GM18508 (cell line): ENCODE data around the gene PTER.

Experiments used
- ATAC-seq: cut with Tn5 transposase; IDR thresholded peaks from one replicate; pipeline ENCODE4 v1.9.1; 2021; ENCODE audit warnings: moderate number of reproducible peaks; ENCODE audit not compliant: insufficient read depth, unreplicated experiment

The PTER gene

DNA sequence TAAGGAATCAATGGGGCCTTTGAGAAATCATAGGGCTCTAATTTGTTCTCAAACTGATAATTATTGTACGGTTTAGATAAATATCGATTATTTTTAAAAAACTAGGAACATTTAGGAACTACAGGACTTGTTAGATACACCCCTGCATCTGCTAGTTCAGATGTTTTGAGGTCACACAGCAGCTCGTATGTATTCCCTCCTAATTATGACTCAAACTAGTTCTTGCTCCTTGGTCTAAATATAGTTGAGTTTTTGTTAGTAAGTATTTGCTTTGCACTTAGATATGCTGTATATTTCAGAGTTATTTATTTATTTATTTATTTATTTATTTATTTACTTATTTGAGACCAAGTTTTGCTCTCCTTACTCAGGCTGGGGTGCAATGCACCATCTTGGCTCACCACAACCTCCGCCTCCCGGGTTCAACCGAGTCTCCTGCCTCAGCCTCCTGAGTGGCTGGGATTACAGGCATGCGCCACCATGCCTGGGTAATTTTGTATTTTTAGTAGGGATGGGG, 22.7 kb downstream of the PTER start:
- ATAC-seq, result no peak

DNA sequence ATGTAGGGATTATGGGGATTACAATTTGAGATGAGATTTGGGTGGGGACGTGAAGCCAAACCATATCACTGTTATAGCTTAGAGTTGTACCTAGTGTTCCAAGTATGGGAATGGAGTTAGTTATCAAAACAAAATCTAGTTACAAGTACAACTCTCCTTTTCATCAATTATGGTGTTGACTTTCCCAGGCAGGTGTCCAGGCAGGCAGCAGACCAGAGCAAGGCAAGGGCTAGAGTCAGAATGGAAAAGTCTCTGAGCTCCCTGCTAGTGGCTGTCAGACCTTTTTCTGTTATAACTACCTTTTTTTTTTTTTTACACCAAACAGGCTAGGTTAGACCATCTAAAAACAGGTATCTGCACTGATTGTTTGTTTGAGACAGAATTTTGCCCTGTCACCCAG, 29.2 kb downstream of the PTER start:
- ATAC-seq, result no peak

DNA sequence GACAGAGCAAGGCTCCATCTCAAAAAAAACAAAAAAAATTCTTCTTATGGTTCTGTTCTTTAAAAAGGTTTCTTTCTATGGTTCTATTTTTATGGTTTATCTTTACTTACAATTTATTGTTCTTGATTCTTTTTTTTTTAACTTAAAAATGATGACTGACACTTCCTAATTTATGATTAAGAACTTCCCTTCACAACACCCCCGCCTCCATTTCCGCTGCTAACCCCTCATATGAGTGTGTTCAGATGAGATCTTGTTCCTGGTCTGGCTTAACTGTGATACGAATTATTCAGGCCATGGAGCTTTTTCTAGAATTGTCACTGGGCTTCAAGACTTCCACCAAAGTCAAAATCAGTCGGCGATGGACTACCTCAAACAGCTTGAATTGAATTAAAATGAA, 33.9 kb downstream of the PTER start:
- ATAC-seq, result no peak

GRCh38 chr10:16472828-16473227, 36.0 kb downstream of the PTER start:
- ATAC-seq, result no peak

DNA sequence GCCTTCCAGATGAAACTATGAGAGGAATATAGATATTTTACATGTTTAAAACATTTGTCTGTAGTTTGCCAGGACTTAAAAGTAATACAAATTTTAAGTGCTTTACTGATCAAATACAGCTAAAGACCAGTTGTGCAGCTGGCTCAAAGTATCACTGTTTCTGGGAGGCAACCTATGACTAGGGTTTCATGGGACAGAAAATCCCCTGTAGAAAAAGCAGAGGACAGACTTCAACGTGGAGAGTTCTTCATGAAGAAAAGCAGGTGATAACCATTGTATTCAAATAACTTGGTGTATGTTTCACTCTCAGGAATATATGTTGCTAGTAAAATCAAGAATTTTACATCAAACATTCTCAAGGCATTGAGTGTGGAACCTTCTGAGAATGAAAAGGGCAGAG, 40.9 kb downstream of the PTER start:
- no peak for ATAC-seq

DNA sequence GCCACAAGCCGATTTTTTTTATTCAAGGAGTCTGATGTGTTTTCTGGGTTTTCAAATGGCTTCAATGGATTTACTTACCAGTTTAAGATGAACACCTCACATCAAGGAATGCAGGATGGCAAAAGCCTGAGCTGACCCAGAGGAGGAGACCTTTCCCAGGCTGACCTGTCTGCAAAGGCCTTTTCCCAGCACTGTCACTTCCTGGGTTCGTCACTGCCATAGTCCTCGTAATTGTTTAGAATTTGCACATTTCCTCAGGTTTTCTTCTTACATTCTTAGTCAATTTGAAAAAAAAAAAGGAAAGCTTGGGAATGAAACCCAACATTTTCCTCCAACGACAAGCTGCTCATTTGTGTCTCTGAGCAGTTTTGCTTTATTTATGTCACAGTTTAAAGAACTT, 42.0 kb downstream of the PTER start:
- ATAC-seq, result no peak

GRCh38 chr10:16481052-16481728, 44.4 kb downstream of the PTER start:
- ATAC-seq, result no peak

- ATAC-seq, result no peak
Observed at GRCh38 chr10:16483241-16483917, 46.6 kb downstream of the PTER start.

DNA sequence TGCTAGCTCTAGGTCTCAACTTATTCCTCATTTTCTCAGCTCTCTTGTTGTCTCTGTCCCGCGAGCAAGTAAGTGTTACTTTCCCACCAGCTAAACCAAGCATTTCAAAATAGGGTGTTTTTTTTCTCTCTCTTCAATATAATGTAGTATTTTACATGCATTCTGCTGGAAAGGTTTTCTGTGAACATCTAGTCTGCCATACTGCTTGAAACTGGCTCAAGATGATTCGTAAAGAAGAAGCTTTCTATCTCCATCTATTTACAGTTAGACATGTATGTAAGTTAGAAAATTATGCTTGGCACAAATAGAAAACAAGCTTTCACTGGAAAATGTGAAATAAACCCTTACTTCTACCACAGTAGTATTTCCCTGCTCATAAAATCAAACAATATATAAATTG, 53.7 kb downstream of the PTER start:
- no peak for ATAC-seq

- ATAC-seq, result no peak
Observed at GRCh38 chr10:16491933-16492332, 55.1 kb downstream of the PTER start.

GRCh38 chr10:16493884-16494536, 57.2 kb downstream of the PTER start:
- no peak for ATAC-seq

DNA sequence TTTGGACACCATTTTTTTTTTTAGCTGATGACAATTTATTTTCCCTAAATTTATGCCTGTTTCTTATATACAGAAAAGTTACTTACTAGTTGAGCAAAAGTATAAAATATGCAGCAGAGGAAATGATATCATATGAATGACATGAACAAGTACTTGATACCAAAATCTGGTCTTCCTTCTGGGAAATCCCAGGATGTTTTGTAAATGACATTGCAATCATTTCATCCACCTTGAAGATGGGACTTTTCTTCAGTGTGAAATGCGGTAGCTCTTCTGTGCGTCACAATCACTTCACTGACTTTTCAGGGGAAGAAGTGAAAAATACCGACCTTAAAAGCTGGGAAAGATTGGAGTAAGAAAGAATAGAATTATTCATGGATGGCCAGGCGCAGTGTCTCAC, 61.1 kb downstream of the PTER start:
- ATAC-seq, result no peak

GRCh38 chr10:16505161-16505560, 68.4 kb downstream of the PTER start:
- ATAC-seq, result no peak

DNA sequence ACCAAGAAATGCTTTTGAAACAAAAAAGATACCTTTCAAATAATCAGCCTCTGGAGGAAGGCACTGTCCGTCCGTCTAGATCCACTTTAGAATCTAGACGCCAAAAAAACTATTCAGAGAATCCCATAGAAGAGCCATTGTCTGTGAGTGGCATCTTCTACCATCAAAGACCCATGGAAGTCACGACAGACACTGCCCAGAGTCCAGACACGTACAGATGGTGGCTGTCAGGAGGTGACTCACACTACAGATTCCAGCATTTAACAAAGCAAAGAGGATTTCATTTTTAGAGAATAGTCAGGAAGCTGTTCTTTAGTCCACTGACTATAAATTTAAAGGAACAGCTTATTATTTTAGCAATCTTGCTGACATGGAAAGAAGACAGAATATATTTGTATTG, 73.2 kb downstream of the PTER start:
- ATAC-seq, result no peak

- ATAC-seq, result no peak
Observed at GRCh38 chr10:16510843-16511242, 74.0 kb downstream of the PTER start.

GRCh38 chr10:16518822-16519221, 82.0 kb downstream of the PTER start:
- ATAC-seq, result no peak

- peak; percentile 42 for ATAC-seq
Observed at GRCh38 chr10:16519250-16519907, 82.6 kb downstream of the PTER start.

DNA sequence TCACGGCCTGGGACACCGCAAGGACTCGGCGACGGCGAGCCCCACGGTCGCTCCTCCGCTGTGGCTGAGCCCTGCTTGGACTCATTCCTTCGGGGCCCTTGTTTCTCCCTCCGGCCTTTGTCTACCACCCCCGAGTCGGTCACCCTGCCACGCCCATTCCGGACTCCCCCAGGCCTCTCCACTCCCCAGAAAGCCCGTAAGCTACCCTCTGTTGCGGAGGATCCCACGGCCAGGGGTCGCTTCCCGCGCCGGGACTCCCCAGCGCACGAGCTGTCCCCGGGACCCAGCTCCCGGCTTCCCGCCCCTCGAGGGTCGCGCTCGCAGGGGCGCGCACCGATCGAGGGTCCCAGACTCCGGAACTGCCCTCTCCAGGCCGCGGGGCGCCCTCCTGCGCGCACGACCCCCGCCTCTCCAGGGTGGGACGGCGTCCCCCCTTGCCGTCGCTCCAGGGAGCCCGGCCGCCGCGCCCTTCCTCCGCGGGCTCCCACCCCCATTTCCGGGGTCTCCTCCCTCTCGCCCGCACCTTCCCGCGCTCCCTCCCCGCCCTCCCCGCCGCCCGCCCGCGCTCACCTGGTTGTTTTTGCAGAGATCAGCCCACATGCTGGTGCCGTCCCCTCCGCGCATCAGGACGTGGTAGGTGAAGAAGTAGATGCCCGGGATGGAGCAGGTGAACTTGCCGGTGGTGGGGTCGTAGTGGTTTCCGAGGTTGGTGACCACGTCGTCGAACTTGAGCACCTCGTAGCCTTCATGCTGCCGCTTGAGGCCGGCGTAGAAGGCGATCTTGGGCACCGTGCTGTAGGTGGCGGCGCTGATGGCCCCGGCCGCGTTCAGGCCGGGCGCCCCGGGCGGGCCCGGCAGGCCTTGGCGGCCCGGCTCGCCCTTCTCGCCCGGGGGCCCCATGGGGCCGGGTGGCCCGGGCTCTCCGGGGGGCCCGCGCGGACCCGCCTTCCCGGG, 83.4 kb downstream of the PTER start:
- ATAC-seq, result no peak

- ATAC-seq, result no peak
Observed at GRCh38 chr10:16520900-16521299, 84.1 kb downstream of the PTER start.
